PC-3 (cell line): ENCODE results near the gene OR51B6.

Experiments
- EZH2 ChIP-seq: fragments of 300-600 bp; sonication (generic); IDR thresholded peaks from one replicate; pipeline ENCODE4 v1.6.1; 2017; ENCODE audit warnings: antibody characterized with exemption, mild to moderate bottlenecking, low read length; ENCODE audit not compliant: unreplicated experiment
- EZH2phosphoT487 ChIP-seq: fragments of 300-600 bp; sonication (generic); IDR thresholded peaks from 2 replicates; pipeline ENCODE4 v1.6.1; 2018; ENCODE audit warnings: mild to moderate bottlenecking, antibody characterized with exemption, low read length, borderline replicate concordance
- TF ChIP-seq, protein P1 (sequence below): fragments of 300-600 bp; sonication (generic); conservative IDR thresholded peaks from 2 replicates; pipeline ENCODE4 v1.5.1; 2017; ENCODE audit warnings: antibody characterized with exemption, low read depth, mild to moderate bottlenecking, low read length

DNA sequence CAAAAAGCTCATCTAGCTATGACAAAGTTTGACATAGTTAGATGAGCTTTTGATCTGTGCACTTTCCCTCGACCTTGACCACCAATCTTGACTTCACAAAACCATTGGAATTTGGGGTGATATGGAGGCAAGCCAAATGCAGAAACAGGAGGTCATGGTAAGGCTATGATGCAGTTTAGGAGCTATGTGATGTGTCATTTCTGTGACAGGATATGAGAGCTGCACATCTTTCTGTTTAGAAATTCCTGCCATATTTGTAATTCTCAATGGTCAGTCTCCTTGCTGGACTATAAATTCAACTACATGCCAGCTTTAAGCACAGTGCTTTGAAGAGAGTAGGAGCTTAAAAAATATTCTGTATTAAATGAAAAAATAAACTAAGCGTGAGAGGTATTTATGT, 12.9 kb downstream of the OR51B6 start:
- TF ChIP-seq, protein P1, sequence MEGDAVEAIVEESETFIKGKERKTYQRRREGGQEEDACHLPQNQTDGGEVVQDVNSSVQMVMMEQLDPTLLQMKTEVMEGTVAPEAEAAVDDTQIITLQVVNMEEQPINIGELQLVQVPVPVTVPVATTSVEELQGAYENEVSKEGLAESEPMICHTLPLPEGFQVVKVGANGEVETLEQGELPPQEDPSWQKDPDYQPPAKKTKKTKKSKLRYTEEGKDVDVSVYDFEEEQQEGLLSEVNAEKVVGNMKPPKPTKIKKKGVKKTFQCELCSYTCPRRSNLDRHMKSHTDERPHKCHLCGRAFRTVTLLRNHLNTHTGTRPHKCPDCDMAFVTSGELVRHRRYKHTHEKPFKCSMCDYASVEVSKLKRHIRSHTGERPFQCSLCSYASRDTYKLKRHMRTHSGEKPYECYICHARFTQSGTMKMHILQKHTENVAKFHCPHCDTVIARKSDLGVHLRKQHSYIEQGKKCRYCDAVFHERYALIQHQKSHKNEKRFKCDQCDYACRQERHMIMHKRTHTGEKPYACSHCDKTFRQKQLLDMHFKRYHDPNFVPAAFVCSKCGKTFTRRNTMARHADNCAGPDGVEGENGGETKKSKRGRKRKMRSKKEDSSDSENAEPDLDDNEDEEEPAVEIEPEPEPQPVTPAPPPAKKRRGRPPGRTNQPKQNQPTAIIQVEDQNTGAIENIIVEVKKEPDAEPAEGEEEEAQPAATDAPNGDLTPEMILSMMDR, result no peak
- no peak for TF ChIP-seq EZH2phosphoT487
- no peak for TF ChIP-seq EZH2
